ENCODE data around the gene AACS.

AACS gene

GRCh38 chr12:125160281-125160955 lies 95.2 kb downstream of the AACS start:
- DNase-seq: no peak

DNA sequence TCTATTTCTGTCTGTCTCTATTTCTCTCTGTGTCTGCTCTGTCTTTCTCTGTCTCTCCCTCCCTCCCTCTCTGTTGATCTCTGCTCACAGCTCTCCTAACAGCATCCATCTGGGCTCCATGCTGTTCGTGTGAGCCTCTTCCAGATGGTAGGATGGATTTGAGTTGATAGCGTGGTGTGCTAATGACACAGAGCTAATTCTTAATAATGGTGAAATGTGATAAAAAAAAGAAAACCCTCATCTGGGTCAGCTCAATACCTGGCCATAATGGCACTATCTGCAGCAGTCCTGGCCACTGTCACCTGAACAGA lies 96.4 kb downstream of the AACS start:
- no peak for DNase-seq

- no peak for DNase-seq
Observed at GRCh38 chr12:125162489-125163028, 97.3 kb downstream of the AACS start.

DNA sequence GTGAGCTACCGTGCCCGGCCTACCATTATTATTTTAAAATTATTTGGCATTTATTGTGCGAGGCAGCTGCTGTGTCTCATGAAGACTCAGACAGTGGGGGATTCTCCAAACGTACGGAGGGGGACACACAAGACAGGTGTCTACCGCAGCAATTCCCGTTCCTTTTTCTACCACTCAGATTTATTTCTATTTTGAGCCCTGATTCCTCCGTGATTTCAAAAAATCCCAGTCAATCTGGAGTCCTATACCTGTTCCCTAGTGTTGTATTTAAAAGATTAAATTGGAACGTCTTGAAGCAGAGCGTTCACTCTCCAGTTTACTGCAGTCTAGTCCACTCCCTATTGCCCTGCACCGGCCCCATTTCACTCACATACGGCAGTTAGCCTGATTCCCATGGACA lies 97.9 kb downstream of the AACS start:
- no peak for DNase-seq

DNA sequence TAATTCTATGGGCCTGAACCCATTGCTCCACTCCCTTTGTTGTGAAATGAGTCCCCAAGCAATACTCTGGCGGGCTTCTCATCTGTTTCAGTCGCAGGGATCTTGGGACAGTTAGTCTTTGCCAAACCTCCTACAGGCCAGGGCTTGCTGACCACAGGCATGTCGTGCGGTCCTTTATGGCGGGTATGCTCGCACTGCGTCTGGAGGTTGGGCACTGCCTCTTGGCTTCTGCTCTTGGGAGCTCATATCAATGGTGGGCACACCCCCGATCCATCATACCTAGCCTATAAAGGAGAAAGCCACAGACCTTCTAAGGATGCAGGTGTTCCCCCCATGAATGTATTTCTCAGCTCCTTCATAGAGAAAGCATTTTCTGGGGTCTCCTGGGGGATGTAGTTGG lies 99.3 kb downstream of the AACS start:
- DNase-seq: no peak

GRCh38 chr12:125166041-125166440 lies 100.8 kb downstream of the AACS start:
- no peak for DNase-seq

DNA sequence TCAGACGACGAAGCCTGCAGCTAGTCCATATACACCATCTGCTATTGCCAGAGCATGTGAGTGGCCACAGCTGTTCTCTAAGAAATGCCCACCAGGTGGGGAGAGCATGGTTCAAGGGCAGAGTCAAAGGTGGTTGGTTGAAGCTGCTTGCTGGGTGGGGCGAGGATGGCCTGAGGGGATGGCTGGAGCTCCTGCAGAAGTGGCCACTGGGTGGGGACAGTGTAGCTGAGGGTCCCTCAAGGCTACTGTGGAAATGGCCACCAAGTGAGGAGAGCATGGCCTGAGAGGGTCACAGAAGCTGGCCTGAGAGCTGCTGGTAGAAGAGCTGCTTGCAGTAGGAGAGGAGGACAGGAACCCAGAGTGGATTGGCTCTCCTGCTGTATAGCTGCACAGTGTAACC lies 102.4 kb downstream of the AACS start:
- DNase-seq: no peak

- DNase-seq: no peak
Observed at GRCh38 chr12:125169451-125169850, 104.2 kb downstream of the AACS start.

DNA sequence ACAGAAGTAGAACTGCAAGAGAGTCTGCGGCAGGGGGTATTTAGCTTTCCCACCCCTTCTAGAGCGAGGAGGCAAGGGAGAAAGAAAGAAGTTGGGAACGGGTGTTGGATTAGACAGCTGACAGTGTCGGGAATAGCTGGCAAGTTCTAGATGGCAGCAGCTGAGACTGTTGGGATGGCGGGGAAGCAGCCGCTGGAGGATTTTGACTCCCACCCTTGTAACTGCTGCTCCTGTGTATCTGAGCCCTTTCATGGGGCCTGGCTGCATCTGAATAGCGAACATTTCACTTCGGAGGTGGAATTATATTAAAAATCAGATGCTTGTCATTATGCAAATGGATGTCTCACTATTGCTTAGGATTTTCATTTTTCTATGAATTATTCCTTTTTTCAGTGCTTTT lies 104.6 kb downstream of the AACS start:
- DNase-seq: no peak

DNA sequence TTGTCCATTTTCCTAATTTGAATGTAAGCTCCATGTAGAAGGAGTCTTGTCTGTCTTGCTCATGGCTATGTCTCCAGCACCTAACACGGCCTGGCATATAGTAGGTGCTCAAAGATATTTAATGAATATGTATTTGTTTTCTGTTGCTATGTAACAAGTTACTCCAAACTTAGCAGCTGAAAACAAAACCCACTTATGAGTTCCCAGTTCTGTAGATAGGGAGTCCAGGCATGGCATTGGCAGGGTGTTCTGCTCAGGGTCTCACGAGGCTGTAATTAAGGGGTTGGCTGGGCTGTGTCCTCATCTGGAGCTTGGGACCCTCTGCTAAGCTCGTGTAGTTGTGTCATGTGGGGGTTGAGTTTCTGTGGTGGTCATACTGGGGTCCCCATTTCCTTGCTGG lies 106.0 kb downstream of the AACS start:
- DNase-seq: no peak

GRCh38 chr12:125172231-125172850 lies 107.1 kb downstream of the AACS start:
- DNase-seq: no peak

- no peak for DNase-seq
Observed at GRCh38 chr12:125175576-125175975, 110.3 kb downstream of the AACS start.

DNA sequence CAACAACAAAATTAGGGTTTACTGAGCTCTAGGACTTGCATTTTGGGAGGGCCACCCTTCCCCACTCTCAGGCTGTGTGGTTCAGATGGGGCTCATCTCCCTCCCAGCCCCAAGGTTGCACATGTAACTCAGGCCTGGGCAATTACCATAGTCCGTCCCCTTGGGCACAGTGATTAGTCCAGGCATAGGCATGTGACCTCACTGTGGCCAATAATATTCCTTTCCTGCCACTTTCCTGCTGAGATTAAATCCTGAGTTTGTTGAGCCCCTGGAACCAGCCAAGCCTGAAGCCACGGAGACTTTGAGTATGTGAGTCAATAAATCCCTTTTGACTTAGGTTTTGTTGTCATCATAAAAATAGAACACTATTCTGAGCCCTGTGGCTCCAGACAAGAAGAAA lies 113.0 kb downstream of the AACS start:
- DNase-seq: no peak

GRCh38 chr12:125180144-125180543 lies 114.9 kb downstream of the AACS start:
- DNase-seq: no peak

DNA sequence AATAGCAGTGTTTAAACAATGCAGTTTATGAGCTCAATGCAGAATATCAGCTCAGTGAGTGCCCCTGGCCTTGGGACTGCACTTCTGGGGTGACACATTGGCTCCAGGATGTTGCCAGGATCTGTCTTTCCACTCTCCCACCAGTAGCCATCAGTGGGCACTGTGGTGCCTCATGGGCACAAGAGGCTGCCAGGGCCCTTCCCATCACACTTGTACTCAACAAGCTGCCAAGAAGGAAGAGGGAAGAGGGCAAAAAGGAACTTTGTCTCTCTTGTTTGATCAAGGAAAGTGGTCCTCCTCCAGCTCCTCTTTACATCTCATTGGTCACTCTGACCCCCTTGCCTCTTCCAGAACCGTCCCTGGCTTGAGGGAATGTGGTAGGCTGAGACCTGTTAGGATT lies 115.9 kb downstream of the AACS start:
- DNase-seq: no peak

GRCh38 chr12:125183187-125184067 lies 118.2 kb downstream of the AACS start:
- DNase-seq: peak; percentile 97

- no peak for DNase-seq
Observed at GRCh38 chr12:125184213-125184967, 119.2 kb downstream of the AACS start.

DNA sequence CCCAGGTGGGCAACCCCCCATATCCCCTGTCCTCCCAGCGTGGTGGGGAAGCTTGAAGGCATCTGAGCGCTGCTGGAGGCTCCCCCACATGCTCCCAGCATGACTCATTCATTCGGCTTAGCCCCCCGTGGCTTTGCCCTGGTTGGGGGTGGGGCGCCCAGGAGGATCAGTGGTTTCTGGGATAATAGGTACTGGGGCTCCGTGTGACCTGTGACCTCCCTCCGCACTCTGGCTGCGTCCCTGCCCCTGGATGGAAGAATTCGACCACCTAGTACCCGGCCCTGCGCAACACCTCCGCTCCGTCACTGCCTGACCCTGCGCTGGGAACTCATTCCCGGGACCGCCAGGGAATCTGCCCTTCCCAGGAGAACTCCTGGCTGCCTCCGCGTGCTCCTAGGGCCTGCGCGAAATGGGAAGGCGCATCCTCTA lies 120.1 kb downstream of the AACS start:
- DNase-seq: no peak

DNA sequence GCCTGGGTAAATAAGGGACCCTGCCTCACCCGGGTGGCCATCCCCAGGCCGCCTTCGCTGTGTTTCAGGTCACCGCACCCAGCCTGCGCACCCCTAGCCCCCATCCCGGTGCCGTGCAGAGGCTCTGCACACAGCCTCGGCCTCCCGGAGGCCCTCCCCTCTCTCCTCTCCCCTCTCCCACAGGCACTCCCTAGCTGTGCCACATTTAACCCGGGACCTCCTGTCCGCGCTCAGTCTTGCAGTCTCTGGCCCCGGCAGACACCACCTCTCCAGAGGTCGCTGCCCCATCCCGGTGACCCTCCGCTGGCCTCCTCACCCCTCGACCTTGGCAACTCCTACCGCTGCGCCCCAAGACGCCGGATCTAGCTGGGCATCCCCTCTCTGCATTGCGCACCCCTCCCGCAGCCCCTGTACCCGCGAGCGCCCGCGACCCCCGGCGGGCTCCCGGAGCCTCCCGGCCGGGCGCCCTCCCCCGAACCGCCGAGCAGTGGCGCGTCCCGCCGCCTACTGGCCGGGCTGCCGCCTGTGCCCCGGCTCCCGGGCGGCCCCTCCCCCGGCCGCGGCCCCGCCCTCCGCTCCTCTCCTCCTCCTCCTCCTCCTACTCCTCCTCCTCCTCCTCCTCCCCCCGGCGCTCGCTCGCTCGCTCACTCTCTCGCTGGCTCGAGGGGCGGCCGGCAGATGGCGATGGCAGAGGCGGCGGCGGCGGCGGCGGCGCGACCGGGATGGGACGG lies 120.7 kb downstream of the AACS start, which contains the start of gene TMEM132B:
TMEM132B (plus strand) TSS at position 647 of the 731 bp plus-strand sequence.
- peak; percentile 84 for DNase-seq

DNA sequence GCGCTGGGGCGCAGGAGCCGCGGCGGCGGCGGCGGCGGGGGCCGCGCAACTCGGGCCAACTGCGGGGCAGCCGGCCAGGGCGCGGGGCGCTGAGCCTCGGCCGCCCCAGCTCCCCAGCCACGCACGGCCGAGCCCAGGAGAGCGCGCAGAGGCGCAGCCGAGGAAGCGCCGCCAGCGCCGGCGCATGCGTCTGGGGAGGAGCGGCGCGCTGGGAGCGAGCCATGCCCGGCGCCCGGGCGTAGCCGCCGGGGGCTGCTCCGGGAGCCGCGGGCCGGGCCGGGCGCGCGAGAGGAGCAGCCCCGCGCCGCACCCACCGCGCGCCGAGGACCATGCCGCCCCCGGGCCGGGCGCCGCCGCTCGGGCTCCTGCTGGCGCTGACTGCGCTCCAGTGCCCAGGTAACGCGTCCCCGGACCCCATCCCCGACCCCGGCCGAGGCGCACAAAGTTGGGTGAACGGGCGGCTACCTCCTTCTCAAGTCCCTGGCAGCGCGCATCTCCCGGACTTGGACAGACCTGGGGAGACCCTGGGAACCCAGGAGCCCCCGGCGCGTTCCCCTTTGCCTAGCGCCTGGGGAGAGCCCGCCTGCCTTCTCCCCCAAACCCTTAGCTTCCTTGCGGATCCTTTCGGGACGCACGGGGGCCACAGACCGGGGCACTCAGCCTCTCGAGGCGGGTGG lies 121.4 kb downstream of the AACS start:
- DNase-seq: no peak

DNA sequence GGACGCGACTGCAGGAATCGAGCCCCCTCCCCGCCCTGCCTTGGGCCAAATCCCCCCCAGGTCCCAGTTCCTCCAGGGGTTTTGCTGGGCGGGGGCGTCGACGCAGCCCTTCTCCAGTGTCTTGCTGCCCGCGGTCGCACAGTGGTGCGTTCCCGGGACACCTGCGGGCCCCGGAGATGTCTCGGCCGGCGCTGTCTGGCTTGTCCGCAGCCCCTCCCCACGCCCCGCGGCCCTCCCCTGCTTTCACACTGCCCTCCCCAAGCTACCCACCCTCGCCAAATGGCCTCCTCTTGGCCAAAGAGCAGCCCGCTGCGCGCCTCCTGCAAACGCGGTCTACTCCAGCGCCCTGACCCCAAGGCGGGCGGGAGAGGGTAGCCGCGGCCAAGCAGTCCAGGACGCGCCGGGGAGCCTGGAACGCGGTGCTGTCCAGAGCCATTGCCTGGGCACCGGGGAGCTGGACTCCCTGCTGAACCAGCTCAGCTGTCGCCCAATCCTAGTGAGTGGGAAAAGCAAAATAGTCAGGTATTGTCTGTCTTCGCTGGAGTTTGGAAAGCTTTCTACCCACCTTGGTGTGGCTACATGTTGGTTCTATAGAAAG lies 122.0 kb downstream of the AACS start:
- no peak for DNase-seq
